T47D (cell line): ENCODE data around the gene KHNYN.
"Not testable (repeated sequence)": the region's sequence is repeated elsewhere in the genome, so short reads cannot be mapped to it uniquely, and the experiment has no call there.

Experiments used
- DNase-seq, 2 experiments: peaks; one replicate each; pipeline versions ENCODE4 v3.0.0 to v3.0.0-alpha.2; 2011 to 2012; ENCODE audit warnings: low read depth in 1 of 2, low spot score in 1 of 2
- JUND ChIP-seq: IDR thresholded peaks from 2 replicates; pipeline ENCODE4 v1.6.1; 2012; ENCODE audit warnings: low read depth
- in situ Hi-C: cut with HindIII; loops from 2 replicates; pipeline ENCODE4 v1.10.0; 2016; ENCODE audit warnings: low sequenced_read_pairs, low pct_unique_long_range_greater_than_20kb

KHNYN gene

GRCh38 chr14:24459331-24459730 is 29.6 kb downstream of the KHNYN start:
- no peak for TF ChIP-seq JUND
- DNase-seq = no peak
- in situ Hi-C loops = no loop called here

GRCh38 chr14:24461336-24461735 is 31.6 kb downstream of the KHNYN start:
- no peak for TF ChIP-seq JUND
- no peak for DNase-seq
- in situ Hi-C loops = no loop called here

GRCh38 chr14:24463017-24463883 is 33.5 kb downstream of the KHNYN start:
- in situ Hi-C loops = no loop called here
- no peak for DNase-seq
- TF ChIP-seq JUND = no peak

- in situ Hi-C loops = no loop called here
Measured at GRCh38 chr14:24463884-24464785, 34.4 kb downstream of the KHNYN start.

GRCh38 chr14:24465368-24465767 is 35.6 kb downstream of the KHNYN start:
- no peak for TF ChIP-seq JUND
- no peak for DNase-seq
- in situ Hi-C loops = no loop called here

More at GRCh38 chr14:24463884-24464785, 34.4 kb downstream of the KHNYN start:
- no peak for TF ChIP-seq JUND
- no peak for DNase-seq

GRCh38 chr14:24465805-24466204 is 36.1 kb downstream of the KHNYN start:
- no peak for DNase-seq
- in situ Hi-C loops = no loop called here

GRCh38 chr14:24470450-24470849 is 40.7 kb downstream of the KHNYN start:
- in situ Hi-C loops, DNase-seq: not testable (repeated sequence)

More at GRCh38 chr14:24465805-24466204, 36.1 kb downstream of the KHNYN start:
- no peak for TF ChIP-seq JUND

GRCh38 chr14:24473211-24473610 is 43.5 kb downstream of the KHNYN start:
- no peak for DNase-seq
- in situ Hi-C loops = no loop called here
- TF ChIP-seq JUND = no peak

- no peak for DNase-seq
- in situ Hi-C loops = no loop called here
- no peak for TF ChIP-seq JUND
Measured at GRCh38 chr14:24475261-24475660, 45.5 kb downstream of the KHNYN start.

GRCh38 chr14:24479999-24480398 is 50.2 kb downstream of the KHNYN start:
- in situ Hi-C loops, DNase-seq: not testable (repeated sequence)

- DNase-seq = peak; percentile 53 to 54
- no peak for TF ChIP-seq JUND
- in situ Hi-C loops = no loop called here
Measured at GRCh38 chr14:24481622-24482324, 52.0 kb downstream of the KHNYN start.

- in situ Hi-C loops = not testable (repeated sequence)
Measured at GRCh38 chr14:24482699-24483303, 53.0 kb downstream of the KHNYN start.

More at GRCh38 chr14:24482699-24483303, 53.0 kb downstream of the KHNYN start:
- not testable (repeated sequence) for DNase-seq
